HG02973 (cell line): ENCODE measurements around the gene PACSIN1.

Experiments
- ATAC-seq: cut with Tn5 transposase; IDR thresholded peaks from one replicate; pipeline ENCODE4 v1.9.1; 2021; ENCODE audit warnings: moderate library complexity; ENCODE audit not compliant: unreplicated experiment

PACSIN1 gene, protein sequence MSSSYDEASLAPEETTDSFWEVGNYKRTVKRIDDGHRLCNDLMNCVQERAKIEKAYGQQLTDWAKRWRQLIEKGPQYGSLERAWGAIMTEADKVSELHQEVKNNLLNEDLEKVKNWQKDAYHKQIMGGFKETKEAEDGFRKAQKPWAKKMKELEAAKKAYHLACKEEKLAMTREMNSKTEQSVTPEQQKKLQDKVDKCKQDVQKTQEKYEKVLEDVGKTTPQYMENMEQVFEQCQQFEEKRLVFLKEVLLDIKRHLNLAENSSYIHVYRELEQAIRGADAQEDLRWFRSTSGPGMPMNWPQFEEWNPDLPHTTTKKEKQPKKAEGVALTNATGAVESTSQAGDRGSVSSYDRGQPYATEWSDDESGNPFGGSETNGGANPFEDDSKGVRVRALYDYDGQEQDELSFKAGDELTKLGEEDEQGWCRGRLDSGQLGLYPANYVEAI

GRCh38 chr6:34465531-34466241, at the start of gene PACSIN1:
Gene PACSIN1 (plus strand): TSS chr6:34466076. CDS start chr6:34526306, 60,230 bp downstream.
- ATAC-seq, result no peak

DNA sequence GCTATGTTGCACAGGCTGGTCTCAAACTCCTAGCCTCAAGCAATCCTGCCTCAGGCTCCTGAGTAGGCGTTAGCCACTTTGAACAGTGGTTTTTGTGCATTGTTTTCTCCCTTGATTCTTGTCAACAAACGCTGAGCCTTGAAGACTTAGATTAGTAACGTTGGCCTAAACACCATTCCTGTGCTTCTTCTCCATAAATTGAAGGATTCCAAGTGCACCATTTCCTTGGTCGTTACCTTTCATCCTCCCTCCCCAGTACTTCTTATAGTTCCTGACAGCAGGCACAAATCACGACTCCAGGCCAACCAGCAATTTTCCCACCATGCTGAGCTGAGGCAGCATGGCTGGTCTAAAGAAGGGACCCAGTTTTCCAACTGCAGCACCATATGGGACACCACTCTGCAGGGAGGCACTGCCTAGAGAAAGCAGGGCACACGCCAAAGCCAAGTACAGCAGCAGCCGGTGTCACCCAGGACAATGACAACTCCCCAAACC, 49.0 kb upstream of the PACSIN1 start:
- no peak for ATAC-seq

DNA sequence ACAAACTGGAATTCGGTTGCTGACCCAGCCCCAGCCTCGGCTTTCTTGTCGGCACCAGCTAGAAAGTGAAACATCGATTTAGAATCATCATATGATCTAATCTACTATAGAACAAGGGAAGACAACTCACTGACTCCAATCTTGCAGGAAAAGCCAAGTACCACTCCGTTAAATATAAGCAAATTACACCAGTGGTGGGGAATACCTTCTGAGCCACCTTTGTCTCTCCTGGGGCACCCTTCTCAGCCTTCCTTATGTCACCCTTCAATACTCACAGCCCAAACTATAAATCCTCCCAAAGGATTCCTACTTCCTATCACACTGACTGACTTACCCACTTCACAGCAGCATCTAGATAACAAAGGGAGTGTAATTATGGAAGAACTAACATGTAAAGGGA, 47.5 kb upstream of the PACSIN1 start:
- no peak for ATAC-seq

GRCh38 chr6:34423254-34423653, 42.6 kb upstream of the PACSIN1 start:
- ATAC-seq, result no peak

DNA sequence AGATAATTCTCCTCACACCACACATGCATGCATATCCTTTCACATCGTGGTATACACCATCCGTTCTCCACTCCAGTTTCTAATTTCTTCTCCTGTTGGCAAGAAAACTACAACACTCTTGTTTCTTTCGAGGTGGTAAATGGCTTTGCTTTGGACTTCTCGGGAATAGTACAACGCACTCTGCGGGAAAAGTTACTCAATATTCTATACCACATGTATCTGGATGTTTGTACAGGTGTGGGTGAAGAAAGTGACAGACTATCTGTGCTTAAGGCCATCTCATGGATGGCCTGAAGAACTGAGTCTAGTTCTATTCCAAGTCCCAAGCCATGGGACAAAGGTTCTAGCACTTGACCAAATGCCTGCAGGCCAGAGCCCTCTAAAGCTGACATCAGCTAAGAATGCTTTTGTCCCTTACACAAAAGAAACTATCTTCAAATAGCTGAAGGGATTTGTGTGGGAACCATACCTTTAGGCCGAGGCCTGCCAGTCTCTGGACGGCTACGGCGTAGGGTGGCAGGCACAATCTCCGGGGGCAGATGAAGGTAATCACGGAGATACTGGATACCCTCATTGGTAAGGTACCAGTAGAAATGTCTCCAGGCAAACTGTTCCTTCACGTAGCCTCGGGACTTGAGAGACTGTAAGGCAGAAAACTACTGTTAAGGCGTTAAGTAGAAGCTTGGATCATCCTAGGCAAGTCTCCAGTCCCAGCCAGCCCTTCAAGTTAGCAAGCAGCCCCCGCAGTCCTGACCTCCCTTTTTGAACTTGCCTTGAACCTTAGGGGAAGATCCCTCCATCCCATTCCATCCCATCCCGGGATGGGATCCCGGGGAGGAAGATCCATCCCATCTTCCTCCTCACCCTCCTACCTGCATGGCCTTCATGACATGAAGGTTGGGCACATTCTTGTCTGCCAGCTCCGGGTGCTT, 41.4 kb upstream of the PACSIN1 start:
- no peak for ATAC-seq

GRCh38 chr6:34425132-34425497, 40.8 kb upstream of the PACSIN1 start:
- ATAC-seq, result no peak

DNA sequence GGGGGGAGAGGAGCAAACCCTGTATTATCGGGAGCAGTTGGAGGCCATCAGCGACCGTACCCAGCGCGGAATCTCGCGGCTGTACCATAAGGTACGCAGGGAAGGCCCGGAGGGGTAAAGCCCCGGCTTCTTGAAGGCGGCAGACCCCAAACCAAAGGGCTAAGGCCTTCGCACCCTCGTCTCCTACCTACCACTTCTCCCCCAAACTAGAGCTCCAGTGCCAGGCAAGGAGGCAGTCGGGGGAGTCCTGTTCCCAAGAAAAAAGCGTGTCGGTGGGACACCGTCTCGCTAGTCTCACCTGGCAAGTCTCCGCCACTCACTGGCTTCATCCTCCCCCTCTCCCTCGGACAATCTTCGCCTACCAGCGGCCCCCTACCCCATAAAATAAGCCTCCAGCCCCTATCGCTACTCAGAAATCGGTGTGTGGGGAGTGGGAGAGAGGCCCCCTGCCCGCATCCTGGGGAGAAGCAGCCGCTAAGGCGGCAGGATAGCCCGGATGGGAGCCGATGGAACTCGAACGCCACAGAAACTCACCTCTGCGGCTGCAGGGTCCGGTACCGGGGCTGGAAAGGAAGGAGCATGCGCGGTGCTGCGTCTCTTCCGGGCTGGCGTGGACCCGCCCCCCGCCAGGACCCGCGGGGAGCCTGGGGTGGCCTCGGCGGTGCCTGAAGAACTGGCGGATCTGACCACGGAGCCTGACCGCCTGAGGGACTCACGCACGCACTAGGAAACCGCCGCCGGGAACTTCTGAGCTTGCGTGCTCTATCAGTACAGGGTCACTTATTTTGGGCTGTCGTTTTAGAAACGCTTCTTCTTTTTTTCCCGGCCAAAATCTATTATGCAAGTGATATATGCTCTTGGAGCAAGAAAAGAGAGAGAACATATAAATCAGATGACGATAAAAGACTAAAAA, 40.1 kb upstream of the PACSIN1 start, which contains the start of gene RPS10:
TSS of gene RPS10 (minus strand) at position 572 of the 913 bp plus-strand sequence. CDS start 848 bp downstream, outside the sequence.
- peak; percentile 80 for ATAC-seq

DNA sequence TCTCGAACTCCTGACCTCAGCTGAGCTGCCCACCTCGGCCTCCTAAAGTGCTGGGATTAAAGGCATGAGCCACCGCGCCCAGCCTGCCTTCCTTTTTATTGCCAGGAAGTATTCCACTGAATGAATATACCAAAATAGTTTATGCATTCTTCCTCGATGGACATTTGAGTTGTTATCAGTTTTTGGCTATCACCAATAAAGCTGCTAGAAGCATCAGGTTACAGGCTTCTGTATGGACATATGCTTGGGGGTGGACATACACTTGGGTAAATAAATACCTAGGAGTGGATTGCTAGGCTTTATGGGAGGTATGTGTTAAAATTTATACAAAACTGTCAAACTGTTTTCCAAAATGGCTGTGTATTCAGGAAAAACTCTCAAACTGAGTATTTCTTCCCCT, 30.0 kb upstream of the PACSIN1 start:
- ATAC-seq, result no peak

DNA sequence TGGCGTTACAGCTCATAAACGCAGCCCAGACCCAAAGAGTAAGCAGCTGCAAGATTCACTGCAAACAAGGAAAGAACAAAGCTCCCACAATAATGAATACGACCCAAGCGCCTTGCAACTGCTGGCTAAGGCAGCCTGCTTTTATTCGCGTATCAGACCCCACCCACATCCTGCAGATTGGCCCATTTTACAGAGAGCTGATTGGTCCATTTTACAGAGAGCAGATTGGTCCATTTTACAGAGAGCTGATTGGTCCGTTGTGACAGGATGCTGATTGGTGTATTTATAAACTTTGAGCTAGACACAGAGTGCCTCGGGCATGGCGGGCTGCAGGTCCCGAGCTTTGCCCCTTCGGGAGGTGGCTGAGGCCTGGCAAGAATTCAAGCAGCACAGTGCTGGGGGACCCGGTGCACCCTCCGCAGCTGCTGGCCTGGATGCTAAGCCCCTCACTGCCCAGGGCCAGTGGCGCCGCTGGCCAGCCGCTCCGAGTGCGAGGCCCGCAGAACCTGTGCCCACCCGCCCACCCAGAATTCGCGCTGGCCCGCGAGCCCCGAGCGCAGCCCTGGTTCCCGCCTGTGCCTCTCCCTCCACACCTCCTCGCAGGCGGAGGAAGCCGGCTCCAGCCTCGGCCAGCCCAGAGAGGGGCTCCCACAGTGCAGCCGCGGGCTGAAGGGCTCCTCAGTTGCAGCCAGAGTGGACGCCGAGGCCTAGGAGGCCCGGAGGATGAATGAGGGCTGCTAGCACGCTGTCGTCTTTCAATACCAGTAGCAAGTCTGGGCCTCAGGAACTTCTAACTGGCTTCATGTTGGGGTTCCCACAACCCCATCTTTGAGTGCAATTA, 28.9 kb upstream of the PACSIN1 start:
- no peak for ATAC-seq

DNA sequence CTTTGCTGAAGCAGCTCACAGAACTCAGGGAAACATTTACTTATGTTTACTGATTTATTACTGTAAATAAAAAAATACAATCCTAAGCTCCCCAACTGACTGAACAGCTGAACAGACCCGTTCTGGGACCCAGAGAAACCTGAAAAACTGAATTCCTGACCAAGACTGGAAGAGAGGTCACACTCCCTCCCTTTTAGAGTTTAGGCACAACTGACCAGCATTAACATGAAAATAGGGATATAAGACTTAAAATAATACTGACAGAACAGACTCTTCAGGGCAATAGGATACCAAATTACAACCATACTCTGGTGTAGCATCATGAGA, 28.3 kb upstream of the PACSIN1 start:
- no peak for ATAC-seq

GRCh38 chr6:34438705-34439104, 27.2 kb upstream of the PACSIN1 start:
- ATAC-seq, result no peak

GRCh38 chr6:34439442-34439841, 26.4 kb upstream of the PACSIN1 start:
- ATAC-seq, result no peak

DNA sequence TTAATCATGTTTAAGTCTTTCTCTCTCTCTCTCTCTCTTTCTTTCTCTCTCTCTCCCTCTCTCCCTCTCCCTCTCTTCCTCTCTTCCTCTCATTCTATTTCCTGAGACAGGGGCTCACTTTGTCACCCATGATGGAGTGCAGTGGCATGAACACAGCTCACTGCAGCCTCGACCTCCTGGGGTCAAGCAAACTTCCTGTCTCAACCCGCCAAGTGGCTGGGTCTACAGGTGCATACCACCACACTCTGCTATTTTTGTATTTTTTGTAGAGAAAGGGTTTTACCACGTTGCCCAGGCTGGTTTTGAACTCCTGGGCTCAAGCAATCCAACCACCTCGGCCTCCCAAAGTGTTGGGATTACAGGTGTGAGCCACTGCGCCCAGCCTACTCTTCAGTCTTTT, 24.4 kb upstream of the PACSIN1 start:
- ATAC-seq, result no peak

DNA sequence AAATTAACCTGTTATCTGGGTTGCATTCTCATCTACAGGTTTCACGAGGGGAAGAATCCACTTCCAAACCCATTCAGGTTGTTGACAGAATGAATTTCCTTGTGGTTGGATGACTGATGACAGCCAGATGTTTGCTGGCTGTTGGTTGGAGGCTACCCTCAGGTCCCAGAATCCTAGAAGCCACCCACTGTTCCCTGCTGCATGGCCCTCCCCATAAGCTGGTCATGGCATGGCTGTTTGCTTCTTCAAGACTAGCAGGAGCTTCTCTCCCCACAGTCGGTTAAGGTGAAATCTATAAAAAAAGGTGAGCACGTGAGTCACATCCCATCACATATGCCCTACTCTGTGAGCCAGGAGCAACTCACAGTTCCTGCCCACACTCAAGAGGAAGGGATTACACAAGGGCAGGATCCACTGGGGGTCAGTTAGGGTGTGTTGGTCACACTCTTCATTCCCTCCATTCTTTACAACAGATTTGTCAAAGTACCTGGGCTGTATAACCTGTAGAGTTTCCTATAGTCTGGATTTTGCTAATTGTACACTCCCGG, 20.5 kb upstream of the PACSIN1 start:
- no peak for ATAC-seq

DNA sequence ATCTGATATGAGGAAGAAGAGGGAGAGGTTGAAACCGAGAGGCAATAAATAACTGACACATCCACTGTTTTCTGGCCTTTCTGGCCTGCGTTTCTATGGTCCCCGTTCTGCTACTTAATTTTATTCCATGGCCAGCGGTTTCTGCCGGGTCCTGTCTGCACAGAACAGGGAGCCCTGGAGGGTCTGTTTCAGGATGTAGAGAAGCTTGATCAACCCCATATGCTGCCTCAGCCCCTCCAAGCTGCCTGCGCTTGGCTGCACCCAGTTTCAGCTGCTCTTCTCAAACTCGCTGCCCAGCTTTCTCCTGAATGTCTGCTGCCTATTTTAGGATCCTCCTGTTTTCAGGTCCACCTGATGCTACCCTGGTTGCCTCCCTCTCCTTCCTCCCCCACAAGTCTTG, 18.5 kb upstream of the PACSIN1 start:
- no peak for ATAC-seq

DNA sequence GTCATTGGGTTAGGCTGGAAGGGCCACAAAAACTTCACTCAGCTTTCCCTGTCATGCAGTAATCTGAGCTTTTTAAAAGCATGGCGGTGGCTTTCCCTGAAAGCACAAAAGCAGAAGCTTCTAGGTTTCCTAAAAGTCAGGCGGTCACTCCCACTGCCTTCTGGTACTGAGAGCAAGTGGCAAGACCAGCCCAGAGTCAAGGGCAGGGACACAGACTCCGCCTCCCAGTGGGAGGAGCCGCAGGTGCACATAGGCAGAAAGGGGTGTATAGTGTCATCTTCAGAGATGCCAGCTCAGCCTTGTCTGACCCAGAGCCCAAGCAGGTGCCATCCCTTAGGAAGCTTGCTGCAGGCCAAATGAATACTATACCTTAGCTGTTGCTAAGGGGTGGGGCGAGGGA, 18.0 kb upstream of the PACSIN1 start:
- no peak for ATAC-seq

DNA sequence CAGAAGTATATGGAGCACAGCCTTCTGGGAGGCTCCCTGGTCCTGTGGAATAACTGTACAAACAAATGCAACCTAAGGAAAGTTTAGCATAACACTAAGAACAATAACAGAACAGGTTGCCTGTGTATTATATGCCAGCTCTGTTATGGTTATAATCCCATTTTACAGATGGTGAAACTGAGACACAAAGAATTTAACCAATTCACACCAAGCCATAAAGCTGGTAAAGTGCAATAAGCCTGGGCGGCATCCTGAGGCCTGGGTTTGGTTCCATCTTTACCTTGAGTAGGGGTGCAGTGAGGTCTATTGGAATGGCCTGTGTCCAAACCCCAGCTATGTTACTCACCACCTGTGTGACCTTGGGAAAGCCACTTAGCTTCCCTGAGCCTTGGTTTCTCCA, 14.7 kb upstream of the PACSIN1 start:
- ATAC-seq, result no peak

DNA sequence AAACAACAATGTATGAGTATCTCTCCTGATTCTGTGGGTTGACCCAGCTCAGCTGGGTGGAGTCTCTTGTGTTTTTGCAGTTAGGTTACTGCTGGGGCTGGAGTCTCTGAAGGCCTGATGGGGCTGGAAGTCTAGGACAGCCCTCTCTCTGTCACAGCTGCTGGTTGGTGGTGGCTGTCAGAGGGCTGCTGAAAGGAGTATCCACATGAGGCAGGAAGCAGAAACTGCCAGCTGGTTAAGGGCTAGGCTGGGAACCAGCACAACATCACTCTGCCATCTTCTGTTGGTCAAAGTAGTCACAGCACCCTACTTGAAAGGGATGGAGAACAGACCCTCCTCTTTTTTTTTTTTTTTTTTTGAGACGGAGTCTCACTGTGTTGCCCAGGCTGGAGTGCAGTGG, 10.0 kb upstream of the PACSIN1 start:
- no peak for ATAC-seq

GRCh38 chr6:34457382-34457741, 8.5 kb upstream of the PACSIN1 start:
- ATAC-seq, result no peak
